ENCODE data around the gene FHAD1. TPM values are rescaled to one million over a fixed set of nuclear protein-coding genes. Genes with fewer than 3 reads are reported as not detected.

FHAD1 gene
- total RNA-seq, 1 donor from 2014 or later = not detected

GRCh38 chr1:15310544-15310943 is 63.5 kb downstream of the FHAD1 start:
- H3K4me1 Mint-ChIP-seq (ENCODE audit: low read depth) = peaks cover 1% of the 10 kb centered on the region

DNA sequence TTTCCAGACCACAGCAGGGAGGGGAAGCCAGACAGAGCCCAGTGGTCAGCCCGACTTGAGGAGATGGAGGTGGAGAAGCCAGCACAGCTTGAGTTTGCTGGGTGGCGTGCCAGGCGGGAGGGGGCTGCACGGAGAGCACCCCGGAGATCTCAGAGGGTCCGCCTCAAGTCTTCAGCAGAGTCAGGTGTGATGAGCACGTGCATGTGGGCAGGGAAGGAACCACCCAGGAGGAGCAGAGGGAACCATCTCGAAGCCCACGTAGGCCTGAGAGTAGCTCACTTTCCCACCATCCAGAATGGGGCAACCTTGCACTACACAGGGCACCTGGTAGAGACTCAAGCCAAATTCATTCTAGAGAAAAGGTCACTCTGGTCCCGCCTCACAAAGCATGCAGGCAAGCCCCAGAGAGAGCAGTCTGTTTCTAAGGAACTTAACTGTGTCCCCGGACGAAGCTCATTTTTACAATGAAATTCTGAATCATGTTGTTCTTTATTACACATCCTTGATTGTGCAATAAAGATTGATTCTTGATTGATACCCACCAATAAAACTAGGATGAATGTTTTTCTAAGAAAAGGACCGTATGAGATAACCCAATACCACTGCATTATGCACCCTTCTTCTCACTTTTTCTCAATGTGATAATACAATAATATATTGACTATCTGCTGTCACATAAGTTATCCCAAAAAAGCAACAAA is 64.2 kb downstream of the FHAD1 start:
- Mint-ChIP-seq H3K4me1 (ENCODE audit: low read depth) (no peaks in the 10 kb centered on the region), H3K4me3 (ENCODE audit: unreplicated experiment) (no peak overlapping the region), H3K36me3 (ENCODE audit: low read depth) (peaks cover 4% of the 10 kb centered on the region), H3K27me3 (ENCODE audit: low read depth) (no peaks in the 10 kb centered on the region), H3K27ac (ENCODE audit: unreplicated experiment) (no peak overlapping the region), H3K9me3 (ENCODE audit: low read depth) (peaks cover 5% of the 10 kb centered on the region)
- TF ChIP-seq, protein P1, sequence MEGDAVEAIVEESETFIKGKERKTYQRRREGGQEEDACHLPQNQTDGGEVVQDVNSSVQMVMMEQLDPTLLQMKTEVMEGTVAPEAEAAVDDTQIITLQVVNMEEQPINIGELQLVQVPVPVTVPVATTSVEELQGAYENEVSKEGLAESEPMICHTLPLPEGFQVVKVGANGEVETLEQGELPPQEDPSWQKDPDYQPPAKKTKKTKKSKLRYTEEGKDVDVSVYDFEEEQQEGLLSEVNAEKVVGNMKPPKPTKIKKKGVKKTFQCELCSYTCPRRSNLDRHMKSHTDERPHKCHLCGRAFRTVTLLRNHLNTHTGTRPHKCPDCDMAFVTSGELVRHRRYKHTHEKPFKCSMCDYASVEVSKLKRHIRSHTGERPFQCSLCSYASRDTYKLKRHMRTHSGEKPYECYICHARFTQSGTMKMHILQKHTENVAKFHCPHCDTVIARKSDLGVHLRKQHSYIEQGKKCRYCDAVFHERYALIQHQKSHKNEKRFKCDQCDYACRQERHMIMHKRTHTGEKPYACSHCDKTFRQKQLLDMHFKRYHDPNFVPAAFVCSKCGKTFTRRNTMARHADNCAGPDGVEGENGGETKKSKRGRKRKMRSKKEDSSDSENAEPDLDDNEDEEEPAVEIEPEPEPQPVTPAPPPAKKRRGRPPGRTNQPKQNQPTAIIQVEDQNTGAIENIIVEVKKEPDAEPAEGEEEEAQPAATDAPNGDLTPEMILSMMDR (IDR thresholded peaks at IDR 0.05) = no peak
- no peak for DNase-seq (ENCODE audit: low spot score)

More at GRCh38 chr1:15310544-15310943, 63.5 kb downstream of the FHAD1 start:
- Mint-ChIP-seq H3K27ac (ENCODE audit: unreplicated experiment) (no peak overlapping the region), H3K9me3 (ENCODE audit: low read depth) (peaks cover 5% of the 10 kb centered on the region), H3K4me3 (ENCODE audit: unreplicated experiment) (no peak overlapping the region), H3K36me3 (ENCODE audit: low read depth) (peaks cover 4% of the 10 kb centered on the region), H3K27me3 (ENCODE audit: low read depth) (no peaks in the 10 kb centered on the region)
- DNase-seq (ENCODE audit: low spot score) = no peak
- TF ChIP-seq, protein P1 (IDR thresholded peaks at IDR 0.05) = no peak

- no peak for DNase-seq (ENCODE audit: low spot score)
- Mint-ChIP-seq H3K27ac (ENCODE audit: unreplicated experiment) (no peak overlapping the region), H3K9me3 (ENCODE audit: low read depth) (peaks cover 5% of the 10 kb centered on the region), H3K36me3 (ENCODE audit: low read depth) (peaks cover 4% of the 10 kb centered on the region), H3K4me3 (ENCODE audit: unreplicated experiment) (no peak overlapping the region), H3K27me3 (ENCODE audit: low read depth) (peaks cover 2% of the 10 kb centered on the region), H3K4me1 (ENCODE audit: low read depth) (no peaks in the 10 kb centered on the region)
- TF ChIP-seq, protein P1 (IDR thresholded peaks at IDR 0.05) = no peak
Measured at GRCh38 chr1:15311880-15312279, 64.9 kb downstream of the FHAD1 start.

GRCh38 chr1:15312626-15313411 is 65.8 kb downstream of the FHAD1 start:
- H3K27ac Mint-ChIP-seq (ENCODE audit: unreplicated experiment) = no peak overlapping the region
- H3K27me3 Mint-ChIP-seq (ENCODE audit: low read depth) = peaks cover 9% of the 10 kb centered on the region
- no peak overlapping the region for H3K4me3 Mint-ChIP-seq (ENCODE audit: unreplicated experiment)
- H3K36me3 Mint-ChIP-seq (ENCODE audit: low read depth) = peaks cover 7% of the 10 kb centered on the region
- DNase-seq (ENCODE audit: low spot score) = no peak
- peaks cover 5% of the 10 kb centered on the region for H3K9me3 Mint-ChIP-seq (ENCODE audit: low read depth)
- H3K4me1 Mint-ChIP-seq (ENCODE audit: low read depth) = no peaks in the 10 kb centered on the region
- TF ChIP-seq, protein P1 (IDR thresholded peaks at IDR 0.05) = no peak
